SJSA1 (cell line): ENCODE measurements around the gene PTGES. TPM values are rescaled to one million over a fixed set of nuclear protein-coding genes. Genes with fewer than 3 reads are reported as not detected.

Experiments used
- DNase-seq, 2 experiments: peaks; one replicate each; pipeline ENCODE4 v3.0.0-alpha.2; 2015 to 2020; ENCODE audit warnings: low spot score in 2 of 2, low read depth in 1 of 2
- H3K27ac ChIP-seq: fragments of 250-450 bp; sonication (Bioruptor Pico); 2 replicates; pipeline ENCODE4 v1.5.1; 2020; ENCODE audit warnings: mild to moderate bottlenecking, moderate library complexity
- H3K27me3 ChIP-seq: fragments of 250-450 bp; sonication (Bioruptor Pico); replicated peaks from 2 replicates; pipeline ENCODE4 v1.5.1; 2020; ENCODE audit warnings: mild to moderate bottlenecking, moderate library complexity
- H3K36me3 ChIP-seq: fragments of 250-450 bp; sonication (Bioruptor Pico); 2 replicates; pipeline ENCODE4 v1.5.1; 2020; ENCODE audit warnings: mild to moderate bottlenecking
- H3K4me1 ChIP-seq: fragments of 250-450 bp; sonication (Bioruptor Pico); replicated peaks from 2 replicates; pipeline ENCODE4 v1.6.1; 2021; ENCODE audit warnings: mild to moderate bottlenecking
- H3K4me3 ChIP-seq: fragments of 250-450 bp; sonication (Bioruptor Pico); 2 replicates; pipeline ENCODE4 v1.5.1; 2020; ENCODE audit warnings: mild to moderate bottlenecking
- H3K9me3 ChIP-seq: fragments of 250-450 bp; sonication (Bioruptor Pico); replicated peaks from 2 replicates; pipeline ENCODE4 v1.5.1; 2020; ENCODE audit warnings: mild to moderate bottlenecking
- total RNA-seq: library from RNA; depleted of rRNA; stranded (reverse); fragments of >200 nt; shearing (Covaris generic); gene quantifications from 2 replicates; pipeline ENCODE4 v1.2.3, GENCODE V29; 2014; rRNA removed

PTGES gene
- total RNA-seq, 1 experiment from 2014 or later = 5.4 TPM

DNA sequence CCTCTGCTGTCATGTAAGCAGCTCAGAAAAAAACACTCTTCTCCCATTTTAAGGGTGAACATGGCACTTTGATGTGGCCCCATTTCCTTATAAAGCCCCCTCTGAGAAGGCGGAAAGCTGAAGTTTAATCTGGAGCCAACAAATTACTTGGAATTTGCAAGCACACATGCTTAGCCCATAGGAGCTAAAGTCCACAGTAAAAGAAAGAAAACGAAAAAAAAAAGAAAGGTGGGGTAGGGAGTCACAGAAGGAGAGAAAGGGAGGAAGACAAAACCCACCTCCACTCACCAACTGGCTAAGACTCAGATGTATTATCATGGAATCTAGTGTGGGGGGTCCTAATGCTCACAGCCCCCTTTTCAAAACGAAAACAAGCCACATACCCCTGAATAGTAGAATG, 57.0 kb downstream of the PTGES start:
- peaks cover 57% of the 10 kb centered on the region for H3K4me1 ChIP-seq
- H3K27me3 ChIP-seq = no peaks in the 10 kb centered on the region
- no peak overlapping the region for H3K4me3 ChIP-seq
- no peak for DNase-seq
- H3K27ac ChIP-seq = peak overlapping the region; percentile 100
- 0 out of 2 replicates have a peak, but pooled peaks cover 2% of the 10 kb centered on the region for H3K9me3 ChIP-seq
- no peaks in the 10 kb centered on the region for H3K36me3 ChIP-seq

DNA sequence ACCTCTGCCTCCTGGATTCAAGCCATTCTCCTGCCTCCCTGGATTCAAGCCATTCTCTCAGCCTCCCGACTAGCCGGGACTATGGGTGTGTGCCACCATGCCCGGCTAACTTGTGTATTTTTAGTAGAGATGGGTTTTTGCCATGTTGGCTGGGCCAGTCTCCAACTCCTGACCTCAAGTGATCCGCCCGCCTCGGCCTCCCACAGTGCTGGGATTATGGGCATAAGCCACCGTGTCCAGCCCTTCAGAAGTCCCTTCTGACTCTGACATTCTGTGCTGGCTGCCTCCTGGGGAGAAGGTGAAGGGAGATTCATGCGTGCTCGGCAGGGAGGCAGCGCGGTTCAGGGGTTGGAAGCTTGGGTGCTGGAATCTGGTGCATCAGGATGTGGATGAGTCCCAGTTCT, 58.6 kb downstream of the PTGES start:
- H3K4me1 ChIP-seq = peaks cover 57% of the 10 kb centered on the region
- no peak overlapping the region for H3K4me3 ChIP-seq
- H3K36me3 ChIP-seq = no peaks in the 10 kb centered on the region
- 0 out of 2 replicates have a peak, but pooled peaks cover 2% of the 10 kb centered on the region for H3K9me3 ChIP-seq
- H3K27ac ChIP-seq = peak overlapping the region; percentile 100
- peak; percentile 64 to 70 for DNase-seq
- no peaks in the 10 kb centered on the region for H3K27me3 ChIP-seq

DNA sequence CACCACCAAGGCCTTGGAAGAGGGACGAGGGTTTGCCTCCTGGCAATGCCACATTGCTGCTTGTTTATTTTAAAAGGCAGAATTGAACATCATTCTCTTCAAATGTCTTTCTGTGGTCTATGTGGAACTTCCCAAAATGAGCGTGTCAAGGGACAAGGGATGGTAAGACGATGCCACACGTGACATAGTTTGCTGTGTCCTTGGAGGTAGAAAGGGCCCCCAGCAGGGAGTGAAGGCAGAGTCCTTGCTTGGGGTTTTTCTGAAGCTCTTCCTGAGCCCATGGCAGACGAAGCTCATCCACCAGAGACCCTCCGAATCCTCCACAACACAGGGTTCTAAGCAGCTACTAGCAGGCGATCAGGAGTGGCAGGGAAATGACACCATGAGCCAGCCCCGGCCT, 59.1 kb downstream of the PTGES start:
- peaks cover 53% of the 10 kb centered on the region for H3K4me1 ChIP-seq
- H3K36me3 ChIP-seq = no peaks in the 10 kb centered on the region
- no peak for DNase-seq
- H3K27me3 ChIP-seq = no peaks in the 10 kb centered on the region
- peak overlapping the region; percentile 100 for H3K27ac ChIP-seq
- H3K4me3 ChIP-seq = no peak overlapping the region
- H3K9me3 ChIP-seq = 0 out of 2 replicates have a peak, but pooled peaks cover 2% of the 10 kb centered on the region

DNA sequence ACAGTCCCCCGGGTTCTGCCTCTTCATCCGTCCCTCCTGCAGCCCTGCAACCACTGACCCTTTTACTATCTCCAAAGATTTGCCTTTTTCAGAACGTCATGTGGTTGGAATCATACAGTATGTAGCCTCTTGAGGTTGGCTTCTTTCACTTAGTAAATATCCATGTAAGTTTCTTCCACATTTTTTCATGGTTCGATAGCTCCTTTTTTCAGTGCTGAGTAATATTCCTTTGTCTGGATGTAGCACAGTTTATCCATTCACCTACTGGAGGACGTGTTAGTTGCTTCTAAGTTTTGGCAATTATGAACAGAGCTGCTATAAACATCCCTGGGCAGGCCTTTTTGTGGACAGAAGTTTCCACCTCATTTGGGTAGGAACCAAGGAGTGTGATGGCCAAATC, 60.3 kb downstream of the PTGES start:
- 0 out of 2 replicates have a peak, but pooled peaks cover 2% of the 10 kb centered on the region for H3K9me3 ChIP-seq
- no peak for DNase-seq
- no peak overlapping the region for H3K4me3 ChIP-seq
- no peak overlapping the region for H3K27ac ChIP-seq
- H3K27me3 ChIP-seq = no peaks in the 10 kb centered on the region
- no peaks in the 10 kb centered on the region for H3K36me3 ChIP-seq
- H3K4me1 ChIP-seq = peaks cover 41% of the 10 kb centered on the region

Other genes starting within 250 kb of the PTGES start
- gene C9orf50, start 131.9 kb downstream of the PTGES start, total RNA-seq = not detected in 2 replicates
- 30.8 and 35.9 TPM in 2 replicates for gene NTMT1, start 126.9 kb downstream of the PTGES start, total RNA-seq
- gene ASB6, start 110.9 kb downstream of the PTGES start, total RNA-seq = 14.5 and 14.9 TPM in 2 replicates
- gene PRRX2, start 87.4 kb downstream of the PTGES start, total RNA-seq = 9.8 and 14.0 TPM in 2 replicates
- 24.9 and 38.3 TPM in 2 replicates for gene TOR1B, start 50.1 kb upstream of the PTGES start, total RNA-seq
- gene TOR1A, start 71.1 kb upstream of the PTGES start, total RNA-seq = 29.4 and 42.8 TPM in 2 replicates
- gene C9orf78, start 82.2 kb upstream of the PTGES start, total RNA-seq = 56.2 and 59.3 TPM in 2 replicates
- 2.1 and 3.4 TPM in 2 replicates for gene USP20, start 82.4 kb upstream of the PTGES start, total RNA-seq